Rectal smooth muscle tissue (tissue), 1 donor: ENCODE data around the gene C20orf96.

Experiments
- H3K27ac ChIP-seq: one replicate; pipeline ENCODE4 v1.7.0; 2013; ENCODE audit warnings: low read depth, low read length, inconsistent platforms
- H3K27me3 ChIP-seq: one replicate; pipeline ENCODE4 v1.7.0; 2013; ENCODE audit warnings: low read length; ENCODE audit not compliant: control insufficient read depth, insufficient read depth
- H3K36me3 ChIP-seq: one replicate; pipeline ENCODE4 v1.7.0; 2013; ENCODE audit warnings: low read length; ENCODE audit not compliant: control insufficient read depth, insufficient read depth
- H3K4me1 ChIP-seq: one replicate; pipeline ENCODE4 v1.7.0; 2013; ENCODE audit warnings: low read length; ENCODE audit not compliant: control insufficient read depth, insufficient read depth
- H3K4me3 ChIP-seq: one replicate; pipeline ENCODE4 v1.7.0; 2013; ENCODE audit warnings: low read length
- H3K9ac ChIP-seq: one replicate; pipeline ENCODE4 v1.7.0; 2013; ENCODE audit warnings: low read length

The C20orf96 gene

DNA sequence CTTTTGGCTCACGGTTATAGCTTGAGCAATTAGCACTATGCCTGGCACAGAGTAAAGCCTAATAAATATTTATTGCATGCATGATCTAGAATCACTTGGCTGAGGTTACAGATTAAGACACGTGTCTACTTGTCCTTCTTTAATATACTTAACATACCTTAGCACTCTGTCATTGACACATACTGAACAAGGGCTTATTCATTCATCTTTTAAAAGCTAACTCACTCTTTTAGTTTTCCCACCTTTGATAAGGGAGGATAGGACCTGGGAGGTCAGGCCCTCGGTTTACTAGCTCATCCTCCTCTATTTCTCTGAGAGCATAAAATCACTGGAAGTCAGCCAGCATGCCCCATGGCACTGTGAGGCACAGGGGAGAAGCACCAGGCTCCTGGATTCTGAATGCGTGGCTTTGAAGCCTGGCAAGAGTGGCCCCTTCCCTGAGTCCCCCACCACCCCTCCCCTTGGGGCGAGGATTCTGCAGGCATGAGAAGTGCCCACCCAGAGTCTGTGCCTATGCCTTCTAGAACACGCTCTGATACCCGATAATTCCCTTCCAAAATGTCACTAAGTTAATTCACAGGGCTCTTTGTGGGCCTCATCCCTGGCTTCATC, 18.0 kb upstream of the C20orf96 start:
- H3K4me1 ChIP-seq, result peaks cover 10% of the 10 kb centered on the region
- H3K36me3 ChIP-seq, result no peaks in the 10 kb centered on the region
- H3K4me3 ChIP-seq, result no peak overlapping the region
- H3K27me3 ChIP-seq, result no peaks in the 10 kb centered on the region
- no peak overlapping the region for H3K27ac ChIP-seq
- H3K9ac ChIP-seq, result no peak overlapping the region

GRCh38 chr20:305745-306144, 15.2 kb upstream of the C20orf96 start:
- Histone ChIP-seq H3K4me1 (peaks cover 14% of the 10 kb centered on the region), H3K27ac (no peak overlapping the region), H3K36me3 (no peaks in the 10 kb centered on the region), H3K4me3 (no peak overlapping the region), H3K9ac (no peak overlapping the region), H3K27me3 (no peaks in the 10 kb centered on the region)

- H3K27me3 ChIP-seq, result no peaks in the 10 kb centered on the region
- H3K27ac ChIP-seq, result no peak overlapping the region
- H3K4me1 ChIP-seq, result peaks cover 19% of the 10 kb centered on the region
- no peak overlapping the region for H3K4me3 ChIP-seq
- H3K9ac ChIP-seq, result no peak overlapping the region
- no peaks in the 10 kb centered on the region for H3K36me3 ChIP-seq
Observed at GRCh38 chr20:301886-302848, 11.6 kb upstream of the C20orf96 start.

GRCh38 chr20:300345-300990, 9.9 kb upstream of the C20orf96 start:
- no peak overlapping the region for H3K27ac ChIP-seq
- H3K4me1 ChIP-seq, result peaks cover 19% of the 10 kb centered on the region
- peak overlapping the region; percentile 42 for H3K4me3 ChIP-seq
- H3K27me3 ChIP-seq, result no peaks in the 10 kb centered on the region
- H3K9ac ChIP-seq, result no peak overlapping the region
- H3K36me3 ChIP-seq, result no peaks in the 10 kb centered on the region

DNA sequence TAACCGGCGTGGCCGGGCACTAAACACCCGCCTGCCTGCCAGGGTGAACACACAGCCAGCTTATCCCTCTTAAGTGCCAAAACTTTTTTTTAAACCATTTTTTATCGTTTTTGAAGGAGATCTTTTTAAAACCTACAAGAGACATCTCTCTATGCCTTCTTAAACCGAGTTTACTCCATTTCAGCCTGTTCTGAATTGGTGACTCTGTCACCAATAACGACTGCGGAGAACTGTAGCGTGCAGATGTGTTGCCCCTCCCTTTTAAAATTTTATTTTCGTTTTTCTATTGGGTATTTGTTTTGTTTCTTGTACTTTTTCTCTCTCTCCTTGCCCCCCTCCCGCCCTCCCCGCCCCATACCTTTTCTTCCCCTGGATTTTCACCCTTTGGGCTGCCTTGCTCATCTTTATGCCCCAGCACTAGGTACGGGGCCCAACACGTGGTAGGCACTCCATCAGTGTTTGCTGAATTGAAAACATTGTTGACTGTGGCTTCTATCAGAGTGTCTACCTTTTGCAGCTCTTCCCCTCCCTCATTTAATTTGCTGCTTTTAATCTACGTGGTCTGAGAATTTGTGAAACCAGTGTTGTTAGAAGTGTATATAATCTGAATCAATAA, 8.3 kb upstream of the C20orf96 start:
- Histone ChIP-seq H3K27ac (peak overlapping the region; percentile 93), H3K27me3 (no peaks in the 10 kb centered on the region), H3K9ac (peak overlapping the region; percentile 88), H3K4me1 (peaks cover 19% of the 10 kb centered on the region), H3K36me3 (no peaks in the 10 kb centered on the region), H3K4me3 (peak overlapping the region; percentile 96)

GRCh38 chr20:297925-298775, 7.6 kb upstream of the C20orf96 start:
- Histone ChIP-seq H3K9ac (peak overlapping the region; percentile 88), H3K27ac (peak overlapping the region; percentile 93), H3K4me3 (peak overlapping the region; percentile 96), H3K4me1 (peaks cover 19% of the 10 kb centered on the region), H3K36me3 (no peaks in the 10 kb centered on the region), H3K27me3 (no peaks in the 10 kb centered on the region)

DNA sequence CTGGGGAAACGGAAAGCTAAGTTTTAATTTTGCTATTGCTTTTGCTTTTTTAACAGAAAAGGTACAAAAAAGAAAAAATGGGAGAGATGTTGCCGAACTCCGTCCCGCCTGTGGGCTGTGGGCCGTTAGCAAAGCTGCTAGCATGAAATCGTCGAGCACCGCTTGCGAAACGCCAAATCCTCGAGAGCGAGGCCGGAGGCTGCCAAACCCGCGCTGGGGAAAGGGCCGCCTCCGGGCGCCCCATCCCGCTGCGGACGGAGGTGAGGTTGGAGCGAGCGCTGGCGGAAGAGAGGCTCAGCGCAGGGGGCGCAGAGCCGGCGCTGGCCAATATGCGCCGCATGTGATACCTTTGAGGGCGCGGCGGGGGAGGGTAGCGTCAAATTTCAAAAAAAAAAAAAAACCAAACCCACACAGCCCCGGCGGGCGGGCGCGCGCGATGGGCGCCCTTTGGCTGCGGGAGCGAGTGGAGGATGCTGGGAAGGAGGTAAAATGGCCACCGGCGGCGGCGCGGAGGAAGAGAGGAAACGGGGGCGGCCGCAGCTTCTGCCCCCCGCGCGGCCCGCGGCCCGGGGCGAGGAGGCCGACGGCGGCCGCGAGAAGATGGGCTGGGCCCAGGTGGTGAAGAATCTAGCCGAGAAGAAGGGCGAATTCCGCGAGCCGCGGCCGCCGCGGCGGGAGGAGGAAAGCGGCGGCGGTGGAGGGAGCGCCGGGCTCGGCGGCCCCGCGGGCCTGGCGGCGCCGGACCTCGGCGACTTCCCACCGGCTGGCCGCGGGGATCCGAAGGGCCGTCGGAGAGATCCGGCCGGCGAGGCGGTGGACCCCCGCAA, 6.8 kb upstream of the C20orf96 start, which contains the start of gene ZCCHC3:
TSS of gene ZCCHC3 (plus strand) at position 473 of the 827 bp plus-strand sequence. CDS start at position 490, 17 bp downstream.
- H3K27me3 ChIP-seq, result no peaks in the 10 kb centered on the region
- H3K36me3 ChIP-seq, result no peaks in the 10 kb centered on the region
- H3K9ac ChIP-seq, result peak within 1 kb of the TSS; percentile 88
- peak within 1 kb of the TSS; percentile 96 for H3K4me3 ChIP-seq
- H3K27ac ChIP-seq, result peak within 1 kb of the TSS; percentile 93
- H3K4me1 ChIP-seq, result peaks cover 19% of the 10 kb centered on the region

- H3K4me1 ChIP-seq, result peaks cover 18% of the 10 kb centered on the region
Observed at GRCh38 chr20:295804-296203, 5.3 kb upstream of the C20orf96 start.

DNA sequence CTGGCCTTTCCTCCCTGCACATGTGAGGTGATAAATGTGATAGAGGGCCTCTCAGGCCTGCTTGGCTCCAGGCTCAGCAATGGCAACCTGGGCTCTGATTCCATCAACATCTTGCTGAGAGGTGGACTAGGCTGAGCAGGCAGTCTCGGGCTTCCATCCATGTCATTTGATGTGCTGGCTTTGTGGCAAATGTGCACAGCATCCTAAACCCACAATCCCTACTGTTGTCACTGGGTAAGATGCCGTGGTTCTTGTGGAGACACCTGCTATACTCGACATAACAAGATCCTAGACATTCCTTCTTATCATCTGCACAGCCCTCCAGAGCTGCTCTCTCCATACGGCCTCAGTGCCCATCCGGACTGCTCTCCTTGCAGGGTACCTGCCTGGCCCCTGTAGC, 4.1 kb upstream of the C20orf96 start:
- Histone ChIP-seq H3K36me3 (no peaks in the 10 kb centered on the region), H3K4me1 (peaks cover 10% of the 10 kb centered on the region), H3K27ac (no peak overlapping the region), H3K4me3 (no peak overlapping the region), H3K9ac (no peak overlapping the region), H3K27me3 (no peaks in the 10 kb centered on the region)

More at GRCh38 chr20:295804-296203, 5.3 kb upstream of the C20orf96 start:
- H3K4me3 ChIP-seq, result no peak overlapping the region
- no peaks in the 10 kb centered on the region for H3K27me3 ChIP-seq
- no peaks in the 10 kb centered on the region for H3K36me3 ChIP-seq
- H3K27ac ChIP-seq, result no peak overlapping the region
- H3K9ac ChIP-seq, result no peak overlapping the region

DNA sequence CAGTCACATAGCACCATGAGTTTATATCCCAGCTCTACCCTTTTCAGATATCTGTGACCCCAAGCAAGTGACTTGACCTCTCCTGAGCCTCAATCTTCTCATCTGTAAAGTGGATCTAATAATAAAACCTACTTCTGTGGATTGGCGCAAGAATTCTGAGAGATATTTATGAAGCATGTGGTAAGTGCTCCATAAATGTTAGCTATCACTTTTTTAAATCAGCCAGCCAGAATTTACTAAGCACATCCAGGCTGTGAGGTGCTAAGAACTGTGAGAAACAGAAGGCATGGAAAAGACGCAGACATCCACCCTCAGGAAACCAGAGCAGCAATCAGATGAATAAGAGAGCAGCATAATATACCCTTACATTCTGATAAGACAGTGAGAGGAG, 862 bp downstream of the C20orf96 start:
- no peaks in the 10 kb centered on the region for H3K36me3 ChIP-seq
- no peak overlapping the region for H3K27ac ChIP-seq
- no peaks in the 10 kb centered on the region for H3K27me3 ChIP-seq
- H3K9ac ChIP-seq, result peak overlapping the region; percentile 60
- peaks cover 5% of the 10 kb centered on the region for H3K4me1 ChIP-seq
- peak overlapping the region; percentile 91 for H3K4me3 ChIP-seq
